ENCODE data around the gene SHISA6.

DNA sequence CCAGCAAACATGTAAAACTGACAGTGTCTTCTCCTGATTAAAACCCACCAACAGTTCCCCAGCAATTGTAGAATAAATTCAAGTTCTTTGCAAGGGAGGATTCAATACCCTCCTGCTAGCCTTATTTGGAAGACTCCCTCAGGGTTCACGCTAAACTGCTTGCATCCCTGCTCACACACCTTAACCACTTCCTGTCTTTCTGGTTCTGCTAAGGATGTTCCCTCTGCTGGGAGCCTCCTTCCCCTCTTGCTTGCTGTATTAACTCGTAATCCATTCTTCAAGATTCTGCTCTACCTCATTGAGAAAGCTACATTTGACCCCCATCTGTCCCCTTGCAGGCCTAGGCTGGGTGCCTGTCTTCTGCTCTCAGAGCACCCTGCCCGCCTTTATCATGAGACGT, 2.3 kb upstream of the SHISA6 start:
- TF ChIP-seq, protein P1, sequence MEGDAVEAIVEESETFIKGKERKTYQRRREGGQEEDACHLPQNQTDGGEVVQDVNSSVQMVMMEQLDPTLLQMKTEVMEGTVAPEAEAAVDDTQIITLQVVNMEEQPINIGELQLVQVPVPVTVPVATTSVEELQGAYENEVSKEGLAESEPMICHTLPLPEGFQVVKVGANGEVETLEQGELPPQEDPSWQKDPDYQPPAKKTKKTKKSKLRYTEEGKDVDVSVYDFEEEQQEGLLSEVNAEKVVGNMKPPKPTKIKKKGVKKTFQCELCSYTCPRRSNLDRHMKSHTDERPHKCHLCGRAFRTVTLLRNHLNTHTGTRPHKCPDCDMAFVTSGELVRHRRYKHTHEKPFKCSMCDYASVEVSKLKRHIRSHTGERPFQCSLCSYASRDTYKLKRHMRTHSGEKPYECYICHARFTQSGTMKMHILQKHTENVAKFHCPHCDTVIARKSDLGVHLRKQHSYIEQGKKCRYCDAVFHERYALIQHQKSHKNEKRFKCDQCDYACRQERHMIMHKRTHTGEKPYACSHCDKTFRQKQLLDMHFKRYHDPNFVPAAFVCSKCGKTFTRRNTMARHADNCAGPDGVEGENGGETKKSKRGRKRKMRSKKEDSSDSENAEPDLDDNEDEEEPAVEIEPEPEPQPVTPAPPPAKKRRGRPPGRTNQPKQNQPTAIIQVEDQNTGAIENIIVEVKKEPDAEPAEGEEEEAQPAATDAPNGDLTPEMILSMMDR (IDR thresholded peaks at IDR 0.05) = no peak
- TF ChIP-seq TCF7L2 (IDR thresholded peaks at IDR 0.05; ENCODE audit: low read depth, low read length) = no peak
- TF ChIP-seq POLR2AphosphoS5 (IDR thresholded peaks at IDR 0.05; ENCODE audit: low read depth, low read length) = no peak

All from Panc1 (cell line).